ENCODE data around the gene ARHGAP11A. TPM values are rescaled to one million over a fixed set of nuclear protein-coding genes. Genes with fewer than 3 reads are reported as not detected.

ARHGAP11A gene
- total and polyA plus RNA-seq, 10 of the 15 experiments (the other 5 are each of a cell fraction or from before 2014, with no cell fraction given) = 12.4 to 53.6 (median 36.5) TPM

- BruUV-seq (replicated peaks) = no TSS peak
- no peak for TF ChIP-seq BCLAF1 (IDR thresholded peaks at IDR 0.05)
- no peak for TF ChIP-seq USF1 (IDR thresholded peaks at IDR 0.05; ENCODE audit: borderline replicate concordance, extremely low read length, insufficient read depth, low read depth, low read length)
- no peak for TF ChIP-seq ASH2L (IDR thresholded peaks at IDR 0.05; ENCODE audit: borderline replicate concordance, low read depth)
- TF ChIP-seq HDGF (IDR thresholded peaks at IDR 0.05) = no peak
- no peak for TF ChIP-seq MEF2A (IDR thresholded peaks at IDR 0.05; ENCODE audit: insufficient read depth, low read depth, low read length)
- TF ChIP-seq ZNF274 (IDR thresholded peaks at IDR 0.05; ENCODE audit: insufficient read depth, insufficient read length) = no peak
- TF ChIP-seq SREBF1 (IDR thresholded peaks at IDR 0.05; ENCODE audit: low read length) = no peak
- Histone ChIP-seq H3K9ac (ENCODE audit: control insufficient read depth, insufficient read depth, low read length) (no peak overlapping the region), H3K4me3 (no peak overlapping the region), H3K4me2 (ENCODE audit: control insufficient read depth, insufficient read depth) (no peak overlapping the region), H3K36me3 (ENCODE audit: control insufficient read depth in 2 of 2, insufficient read depth in 2 of 2, low read length in 1 of 2) (no peaks in the 10 kb centered on the region), H3K27me3 (replicated peaks in 1 of 2; ENCODE audit: control insufficient read depth in 2 of 2, insufficient read depth in 2 of 2, low read length in 1 of 2) (no peaks in the 10 kb centered on the region), H4K20me1 (ENCODE audit: control insufficient read depth, insufficient read depth) (no peaks in the 10 kb centered on the region), H3K4me1 (ENCODE audit: control insufficient read depth, insufficient read depth, low read length) (peaks cover 3% of the 10 kb centered on the region; the same call in 1 of the 2 replicates), H2AFZ (ENCODE audit: control insufficient read depth, low read depth, low read length) (no peak overlapping the region), H3K27ac (ENCODE audit: control insufficient read depth, insufficient read depth) (no peak overlapping the region), H3K79me2 (ENCODE audit: control insufficient read depth, insufficient read depth, low read length) (no peaks in the 10 kb centered on the region), H3K9me3 (replicated peaks; ENCODE audit: control insufficient read depth, insufficient read depth, low read length) (no peaks in the 10 kb centered on the region)
- intact Hi-C loops (cut with micrococcal nuclease; ENCODE audit: unreplicated experiment) = loop anchor here (10.0 kb wide), 1 partner anchor 59 kb away; no protein-coding TSS in a partner anchor
- in situ Hi-C loops (cut with MboI) = no loop called here
- FAIRE-seq (no peak), ATAC-seq (no peak), DNase-seq (ENCODE audit: low read depth, low spot score) (no peak)
- RAD21 ChIA-PET (ENCODE audit: unreplicated experiment) = no interaction called here
- SMC1A ChIA-PET (ENCODE audit: uncharacterized antibody, unreplicated experiment) = no interaction called here
- CTCF ChIA-PET = interaction anchor here (1.4 kb wide), 1 partner anchor 271 kb away, joined by 3 read pairs; no protein-coding TSS in a partner anchor
- WGBS (ENCODE audit: insufficient coverage, insufficient replicate concordance, low lambda C conversion rate, missing lambda C conversion rate) = 75% methylated on average over 1 of the region's 1 CpG
- POLR2A ChIA-PET = no interaction called here
Measured at GRCh38 chr15:32685576-32685975, 70.3 kb downstream of the ARHGAP11A start.
